H1 (cell line): ENCODE results near the gene CLEC12A. TPM values are rescaled to one million over a fixed set of nuclear protein-coding genes. Genes with fewer than 3 reads are reported as not detected.

Source experiments
- CTCF ChIA-PET: fragments of 300-600 bp; sonication (Branson Sonifier 250); formaldehyde crosslinking; loops from one replicate; lab custom pipeline; 2021; ENCODE audit not compliant: partially characterized antibody; lab: Charles Lee
- POLR2A ChIA-PET: fragments of 300-600 bp; sonication (Branson Sonifier 250); formaldehyde crosslinking; loops from one replicate; lab custom pipeline; 2021; ENCODE audit warnings: inconsistent platforms; ENCODE audit not compliant: partially characterized antibody; lab: Charles Lee
- DNase-seq, 2 experiments: peaks; one replicate each; pipeline versions ENCODE4 v3.0.0 to v3.0.0-alpha.2; 2010 to 2022; ENCODE audit warnings: low spot score in 2 of 2, low read depth in 1 of 2, mixed read lengths in 1 of 2
- FAIRE-seq: peaks from 2 replicates; lab custom pipeline; 2011; peaks lifted over from hg19 to GRCh38; lab: Jason Lieb, UNC
- H2AFZ ChIP-seq: 2 replicates; pipeline ENCODE4 v1.8.1; 2012; ENCODE audit warnings: low read length, inconsistent platforms
- H2AK5ac ChIP-seq: 2 replicates; pipeline ENCODE4 v1.6.1; 2013; ENCODE audit warnings: low read depth, low read length
- H2BK120ac ChIP-seq: replicated peaks from 2 replicates; pipeline ENCODE3; 2013; ENCODE audit warnings: low read depth, low read length, inconsistent platforms
- H2BK12ac ChIP-seq: 2 replicates; pipeline ENCODE4 v1.6.1; 2013; ENCODE audit warnings: low read depth, low read length
- H2BK15ac ChIP-seq: 2 replicates; pipeline ENCODE4 v1.6.1; 2013; ENCODE audit warnings: low read length
- H2BK20ac ChIP-seq: 2 replicates; pipeline ENCODE4 v1.6.1; 2013; ENCODE audit warnings: low read length
- H2BK5ac ChIP-seq: 2 replicates; pipeline ENCODE4 v1.6.1; 2013; ENCODE audit warnings: low read depth, low read length
- H3K14ac ChIP-seq: 2 replicates; pipeline ENCODE4 v1.6.1; 2013; ENCODE audit warnings: inconsistent platforms; ENCODE audit not compliant: insufficient read length
- H3K18ac ChIP-seq: 2 replicates; pipeline ENCODE4 v1.6.1; 2013; ENCODE audit warnings: low read length; ENCODE audit errors: extremely low read depth
- H3K23ac ChIP-seq: 2 replicates; pipeline ENCODE4 v1.6.1; 2013; ENCODE audit warnings: inconsistent platforms; ENCODE audit not compliant: insufficient read length
- H3K23me2 ChIP-seq: 2 replicates; pipeline ENCODE4 v1.6.1; 2013; ENCODE audit warnings: low read depth, low read length
- H3K27ac ChIP-seq: 2 replicates; pipeline ENCODE4 v1.6.1; 2011; ENCODE audit warnings: low read depth, low read length, inconsistent platforms
- H3K27me3 ChIP-seq, 4 experiments: replicated peaks in 1 of 4; 1 replicate in 1 of 4; 2 replicates in 3 of 4; pipeline versions ENCODE4 v1.6.1 to v1.8.1; 2011 to 2013; ENCODE audit warnings: low read length in 3 of 4, mild to moderate bottlenecking in 3 of 4, inconsistent platforms in 2 of 4, mixed read lengths in 2 of 4, moderate library complexity in 1 of 4; ENCODE audit not compliant: control insufficient read depth in 3 of 4, insufficient read depth in 3 of 4; ENCODE audit errors: extremely low read depth in 1 of 4
- H3K36me3 ChIP-seq, 4 experiments: 2 replicates each; pipeline versions ENCODE4 v1.6.1 to v1.8.1; 2011 to 2013; ENCODE audit warnings: mild to moderate bottlenecking in 4 of 4, low read length in 3 of 4, moderate library complexity in 2 of 4, control low read depth in 1 of 4, inconsistent platforms in 1 of 4; ENCODE audit not compliant: insufficient read depth in 4 of 4, control insufficient read depth in 2 of 4
- H3K4ac ChIP-seq: replicated peaks from 2 replicates; pipeline ENCODE3; 2013; ENCODE audit warnings: low read length, low read depth, mixed read lengths, inconsistent platforms; ENCODE audit not compliant: insufficient read length
- H3K4me1 ChIP-seq, 4 experiments: replicated peaks in 1 of 4; 1 replicate in 1 of 4; 2 replicates in 3 of 4; pipeline versions ENCODE4 v1.6.1 to v1.8.1; 2011 to 2013; ENCODE audit warnings: low read length in 3 of 4, inconsistent platforms in 2 of 4, mixed read lengths in 1 of 4; ENCODE audit not compliant: insufficient read depth in 4 of 4, control insufficient read depth in 3 of 4
- H3K4me2 ChIP-seq, 2 experiments: 2 replicates each; pipeline versions ENCODE4 v1.6.1 to v1.8.1; 2011 to 2013; ENCODE audit warnings: low read depth in 2 of 2, low read length in 2 of 2, control low read depth in 1 of 2, inconsistent platforms in 1 of 2, mild to moderate bottlenecking in 1 of 2; ENCODE audit not compliant: insufficient read depth in 1 of 2
- H3K4me3 ChIP-seq, 4 experiments: fragments of 200-600, 300-600 bp in 1 of 4; sonication (generic), shearing (Covaris generic), sonication (Bioruptor Twin) in 1 of 4; 2 replicates each; pipeline versions ENCODE4 v1.5.1 to v1.8.1; 2011 to 2016; ENCODE audit warnings: low read length in 4 of 4, low read depth in 3 of 4, control low read depth in 2 of 4, inconsistent platforms in 2 of 4, mild to moderate bottlenecking in 2 of 4, mixed read lengths in 1 of 4, moderate library complexity in 1 of 4; ENCODE audit not compliant: insufficient read depth in 2 of 4; ENCODE audit errors: extremely low read depth in 1 of 4
- H3K56ac ChIP-seq: replicated peaks from 2 replicates; pipeline ENCODE3; 2013; ENCODE audit warnings: low read depth, mild to moderate bottlenecking, mixed read lengths, low read length, inconsistent platforms; ENCODE audit not compliant: insufficient read length
- H3K79me1 ChIP-seq: 2 replicates; pipeline ENCODE4 v1.6.1; 2013; ENCODE audit warnings: low read depth, low read length, control low read depth
- H3K79me2 ChIP-seq, 2 experiments: 2 replicates each; pipeline versions ENCODE4 v1.6.1 to v1.8.1; 2012 to 2013; ENCODE audit warnings: low read length in 2 of 2, mild to moderate bottlenecking in 2 of 2, inconsistent platforms in 1 of 2; ENCODE audit not compliant: insufficient read depth in 2 of 2, control insufficient read depth in 1 of 2
- H3K9ac ChIP-seq, 4 experiments: replicated peaks in 1 of 4; 1 replicate in 1 of 4; 2 replicates in 3 of 4; pipeline versions ENCODE4 v1.6.1 to v1.8.1; 2011 to 2013; ENCODE audit warnings: low read depth in 3 of 4, low read length in 3 of 4, control low read depth in 2 of 4, mild to moderate bottlenecking in 2 of 4, moderate library complexity in 2 of 4, inconsistent platforms in 1 of 4; ENCODE audit errors: extremely low read depth in 1 of 4
- H3K9me3 ChIP-seq, 2 experiments: 2 replicates each; pipeline versions ENCODE4 v1.6.1 to v1.8.1; 2012 to 2013; ENCODE audit warnings: mild to moderate bottlenecking in 2 of 2, moderate library complexity in 2 of 2, control low read depth in 1 of 2, inconsistent platforms in 1 of 2, low read depth in 1 of 2, low read length in 1 of 2, mixed read lengths in 1 of 2; ENCODE audit not compliant: insufficient read depth in 2 of 2
- H4K20me1 ChIP-seq, 2 experiments: replicated peaks in 1 of 2; 2 replicates each; pipeline versions ENCODE3 to v1.8.1; 2011 to 2013; ENCODE audit warnings: inconsistent platforms in 2 of 2, low read length in 2 of 2, mild to moderate bottlenecking in 1 of 2; ENCODE audit not compliant: insufficient read depth in 2 of 2, control insufficient read depth in 1 of 2
- H4K5ac ChIP-seq: 2 replicates; pipeline ENCODE4 v1.6.1; 2013; ENCODE audit warnings: low read length, low read depth, mixed read lengths, inconsistent platforms; ENCODE audit not compliant: insufficient read length
- H4K8ac ChIP-seq: 2 replicates; pipeline ENCODE4 v1.8.0; 2013; ENCODE audit warnings: mild to moderate bottlenecking, moderate library complexity, low read length, inconsistent platforms; ENCODE audit not compliant: insufficient read depth; ENCODE audit errors: extremely low read depth
- H4K91ac ChIP-seq: replicated peaks from 2 replicates; pipeline ENCODE3; 2013; ENCODE audit warnings: low read length, mixed read lengths, inconsistent platforms; ENCODE audit not compliant: insufficient read length
- CREB1 ChIP-seq: IDR thresholded peaks from 2 replicates; pipeline ENCODE4 v1.6.1; 2012; ENCODE audit warnings: inconsistent platforms
- CTCF ChIP-seq, 3 experiments: IDR thresholded peaks; 1 replicate in 2 of 3; 2 replicates in 1 of 3; pipeline versions ENCODE4 v1.5.1 to v1.6.1; 2011; ENCODE audit warnings: low read length in 3 of 3, mild to moderate bottlenecking in 3 of 3, inconsistent platforms in 2 of 3, low read depth in 1 of 3, moderate library complexity in 1 of 3; ENCODE audit not compliant: insufficient read depth in 1 of 3; ENCODE audit errors: control extremely low read depth in 1 of 3
- EP300 ChIP-seq, 2 experiments: IDR thresholded peaks; 1 replicate in 1 of 2; 2 replicates in 1 of 2; pipeline ENCODE4 v1.6.1; 2011 to 2012; ENCODE audit warnings: low read depth in 2 of 2, low read length in 2 of 2, mild to moderate bottlenecking in 2 of 2, borderline replicate concordance in 1 of 2, inconsistent platforms in 1 of 2, moderate library complexity in 1 of 2
- EZH2 ChIP-seq: fragments of 200-600 bp; sonication (generic); IDR thresholded peaks from 2 replicates; pipeline ENCODE4 v1.7.1; 2012; ENCODE audit warnings: low read depth, mild to moderate bottlenecking, moderate library complexity, low read length, inconsistent platforms; ENCODE audit not compliant: severe bottlenecking
- HDAC2 ChIP-seq, 2 experiments: fragments of 300-600 bp in 1 of 2; sonication (generic) in 1 of 2; IDR thresholded peaks; 2 replicates each; pipeline ENCODE4 v1.6.1; 2011 to 2012; ENCODE audit warnings: low read depth in 2 of 2, low read length in 2 of 2, mild to moderate bottlenecking in 2 of 2, moderate library complexity in 2 of 2, borderline replicate concordance in 1 of 2, inconsistent platforms in 1 of 2
- MAFK ChIP-seq: IDR thresholded peaks from 2 replicates; pipeline ENCODE4 v1.6.1; 2012; ENCODE audit warnings: low read depth, mild to moderate bottlenecking, improper control_type of control experiment, low read length
- SRF ChIP-seq: IDR thresholded peaks from 2 replicates; pipeline ENCODE4 v1.6.1; 2011; ENCODE audit warnings: mild to moderate bottlenecking, low read depth, low read length, moderate library complexity
- SUZ12 ChIP-seq: fragments of 200-600 bp; sonication (generic); IDR thresholded peaks from 2 replicates; pipeline ENCODE4 v1.6.1; 2012; ENCODE audit warnings: mild to moderate bottlenecking, inconsistent platforms, low read length, moderate library complexity, mixed read lengths
- TAF1 ChIP-seq: IDR thresholded peaks from 2 replicates; pipeline ENCODE4 v1.6.1; 2011; ENCODE audit warnings: mild to moderate bottlenecking, low read depth, low read length
- polyA plus RNA-seq, 7 experiments: library from polyadenylated mRNA; depleted of rRNA in 3 of 7; stranded (reverse) in 5 of 7; unstranded in 2 of 7; fragments of >200 nt in 5 of 7; fragments of 200-250 nt in 2 of 7; gene quantifications; 1 replicate in 5 of 7; 2 replicates in 1 of 7; 4 replicates in 1 of 7; pipeline versions ENCODE4 v1.2.1 to v1.2.3, GENCODE V29; 2011 to 2013; ENCODE audit warnings: missing spikeins in 2 of 7, mixed read lengths in 2 of 7
- total RNA-seq: library from RNA; stranded (reverse); fragmentation: NEBNext Ultra II Directional; extraction: Animal tissue kit (Norgen Biotek cat#: 25700); gene quantifications from 2 replicates; pipeline ENCODE4 v1.2.1, GENCODE V29; 2021

The CLEC12A gene
- total and polyA plus RNA-seq, 2 of the 8 experiments (the other 6 are each of a cell fraction or from before 2014, with no cell fraction given), result not detected

- H3K4me2 ChIP-seq, result no peak overlapping the region
- no peak for DNase-seq
- H3K4ac ChIP-seq, result no peak overlapping the region
- H2BK20ac ChIP-seq, result no peak overlapping the region
- H3K4me1 ChIP-seq, result no peaks in the 10 kb centered on the region
- no peak for TF ChIP-seq CTCF (IDR thresholded peaks at IDR 0.05; ENCODE audit: control extremely low read depth in 1 of 3, insufficient read depth in 1 of 3, low read depth in 1 of 3, low read length in 3 of 3)
- TF ChIP-seq EZH2, result no peak
- no peak for TF ChIP-seq CREB1
- TF ChIP-seq SRF, result no peak
- no peak for TF ChIP-seq MAFK
- TF ChIP-seq HDAC2 (IDR thresholded peaks at IDR 0.05; ENCODE audit: borderline replicate concordance in 1 of 2, low read depth in 2 of 2, low read length in 2 of 2), result no peak
- TF ChIP-seq TAF1, result no peak
- TF ChIP-seq SUZ12, result no peak
- no peak for TF ChIP-seq EP300 (IDR thresholded peaks at IDR 0.05; ENCODE audit: borderline replicate concordance in 1 of 2, low read depth in 2 of 2, low read length in 2 of 2)
- H3K56ac ChIP-seq, result no peak overlapping the region
- no peak overlapping the region for H4K91ac ChIP-seq
- H3K27me3 ChIP-seq, result no peaks in the 10 kb centered on the region
- no peak overlapping the region for H2BK120ac ChIP-seq
- no peak overlapping the region for H3K27ac ChIP-seq
- FAIRE-seq, result no peak
- no peaks in the 10 kb centered on the region for H3K23me2 ChIP-seq
- H3K4me3 ChIP-seq, result no peak overlapping the region
- no peak overlapping the region for H2BK5ac ChIP-seq
- H4K20me1 ChIP-seq, result no peaks in the 10 kb centered on the region
- POLR2A ChIA-PET, result no interaction called here
- no peak overlapping the region for H3K9ac ChIP-seq
- no peak overlapping the region for H3K18ac ChIP-seq
- no peak overlapping the region for H2BK12ac ChIP-seq
- no peak overlapping the region for H3K23ac ChIP-seq
- no peak overlapping the region for H4K5ac ChIP-seq
- H3K79me1 ChIP-seq, result no peaks in the 10 kb centered on the region
- H2BK15ac ChIP-seq, result no peak overlapping the region
- H3K14ac ChIP-seq, result no peak overlapping the region
- H3K9me3 ChIP-seq, result peaks cover 9 to 10% of the 10 kb centered on the region in 2 experiments
- H3K36me3 ChIP-seq, result no peaks in the 10 kb centered on the region
- H4K8ac ChIP-seq, result no peak overlapping the region
- no peak overlapping the region for H2AFZ ChIP-seq
- CTCF ChIA-PET, result interaction anchor here (3.2 kb wide), 1 partner anchor 33 kb away, joined by 14 read pairs; the partner anchor contains the start of gene CLEC12B
- H3K79me2 ChIP-seq, result no peaks in the 10 kb centered on the region
- H2AK5ac ChIP-seq, result no peak overlapping the region
Measured at GRCh38 chr12:9977916-9978315, 6.7 kb downstream of the CLEC12A start.
